H9 (cell line): ENCODE measurements around the gene CROCC2. TPM values are rescaled to one million over a fixed set of nuclear protein-coding genes. Genes with fewer than 3 reads are reported as not detected.

Source experiments
- DNase-seq: peaks from one replicate; pipeline ENCODE4 v3.0.0-alpha.2; 2017
- H2AFZ ChIP-seq: one replicate; pipeline ENCODE4 v1.6.1; 2013; ENCODE audit warnings: mild to moderate bottlenecking, low read length, control low read depth, moderate library complexity
- H2AK5ac ChIP-seq: 2 replicates; pipeline ENCODE4 v1.6.1; 2013; ENCODE audit warnings: low read length, control low read depth, mixed read lengths; ENCODE audit not compliant: insufficient read length
- H2BK120ac ChIP-seq: one replicate; pipeline ENCODE4 v1.6.1; 2013; ENCODE audit warnings: low read depth, mild to moderate bottlenecking, low read length, control low read depth, inconsistent platforms; ENCODE audit not compliant: poor library complexity, severe bottlenecking
- H2BK12ac ChIP-seq: 2 replicates; pipeline ENCODE4 v1.6.1; 2013; ENCODE audit warnings: low read length, control low read depth, mixed read lengths, low read depth; ENCODE audit not compliant: insufficient read length
- H2BK15ac ChIP-seq: 2 replicates; pipeline ENCODE4 v1.6.1; 2013; ENCODE audit warnings: low read depth, low read length, control low read depth
- H2BK20ac ChIP-seq: one replicate; pipeline ENCODE4 v1.6.1; 2013; ENCODE audit warnings: low read depth, mild to moderate bottlenecking, low read length, control low read depth, inconsistent platforms; ENCODE audit not compliant: poor library complexity, severe bottlenecking
- H2BK5ac ChIP-seq: 2 replicates; pipeline ENCODE4 v1.6.1; 2013; ENCODE audit warnings: low read length, control low read depth, mixed read lengths; ENCODE audit not compliant: insufficient read length
- H3K14ac ChIP-seq: 2 replicates; pipeline ENCODE4 v1.6.1; 2013; ENCODE audit warnings: low read length, control low read depth; ENCODE audit not compliant: insufficient read depth
- H3K18ac ChIP-seq: 2 replicates; pipeline ENCODE4 v1.6.1; 2013; ENCODE audit warnings: low read depth, mild to moderate bottlenecking, mixed read lengths, low read length, control low read depth; ENCODE audit not compliant: insufficient read length
- H3K23ac ChIP-seq: 2 replicates; pipeline ENCODE4 v1.6.1; 2013; ENCODE audit warnings: low read length, control low read depth, mixed read lengths, low read depth; ENCODE audit not compliant: insufficient read length
- H3K23me2 ChIP-seq: 2 replicates; pipeline ENCODE4 v1.6.1; 2013; ENCODE audit warnings: low read depth, mild to moderate bottlenecking, mixed read lengths, low read length, control low read depth; ENCODE audit not compliant: insufficient read length, poor library complexity, severe bottlenecking
- H3K27ac ChIP-seq: 2 replicates; pipeline ENCODE4 v1.5.1; 2013; ENCODE audit warnings: low read length, control low read depth, mixed read lengths, low read depth; ENCODE audit not compliant: insufficient read length
- H3K27me3 ChIP-seq: 2 replicates; pipeline ENCODE4 v1.6.1; 2013; ENCODE audit warnings: low read length, control low read depth, inconsistent platforms; ENCODE audit not compliant: insufficient read depth
- H3K4ac ChIP-seq: 2 replicates; pipeline ENCODE4 v1.6.1; 2013; ENCODE audit warnings: low read depth, mild to moderate bottlenecking, control low read depth, inconsistent platforms, low read length, moderate library complexity
- H3K4me1 ChIP-seq: 2 replicates; pipeline ENCODE4 v1.6.1; 2013; ENCODE audit warnings: low read length, control low read depth, inconsistent platforms; ENCODE audit not compliant: insufficient read depth
- H3K4me2 ChIP-seq: 2 replicates; pipeline ENCODE4 v1.6.1; 2013; ENCODE audit warnings: low read length, control low read depth, mixed read lengths; ENCODE audit not compliant: insufficient read length, insufficient read depth
- H3K56ac ChIP-seq: 2 replicates; pipeline ENCODE4 v1.6.1; 2013; ENCODE audit warnings: low read depth, mild to moderate bottlenecking, mixed read lengths, low read length, control low read depth; ENCODE audit not compliant: insufficient read length
- H3K79me1 ChIP-seq: 2 replicates; pipeline ENCODE4 v1.6.1; 2013; ENCODE audit warnings: low read depth, mild to moderate bottlenecking, moderate library complexity, low read length, control low read depth, inconsistent platforms; ENCODE audit not compliant: insufficient read depth, poor library complexity, severe bottlenecking
- H3K79me2 ChIP-seq: 2 replicates; pipeline ENCODE4 v1.6.1; 2013; ENCODE audit warnings: low read length, control low read depth, inconsistent platforms; ENCODE audit not compliant: insufficient read depth
- H3K9ac ChIP-seq: 2 replicates; pipeline ENCODE4 v1.6.1; 2013; ENCODE audit warnings: low read length, control low read depth, mixed read lengths; ENCODE audit not compliant: insufficient read length; ENCODE audit errors: extremely low read depth
- H3K9me3 ChIP-seq: one replicate; pipeline ENCODE4 v1.6.1; 2013; ENCODE audit warnings: low read depth, low read length, inconsistent platforms; ENCODE audit not compliant: control insufficient read depth
- H3T11ph ChIP-seq: one replicate; pipeline ENCODE4 v1.6.1; 2013; ENCODE audit warnings: mild to moderate bottlenecking, low read length, control low read depth, inconsistent platforms
- H4K20me1 ChIP-seq: one replicate; pipeline ENCODE4 v1.6.1; 2013; ENCODE audit not compliant: control insufficient read depth, insufficient read length, insufficient read depth
- H4K5ac ChIP-seq: 2 replicates; pipeline ENCODE4 v1.6.1; 2013; ENCODE audit warnings: low read depth, mild to moderate bottlenecking, mixed read lengths, low read length, control low read depth; ENCODE audit not compliant: insufficient read length
- H4K8ac ChIP-seq: replicated peaks from 2 replicates; pipeline ENCODE4 v1.6.1; 2013; ENCODE audit warnings: low read length, control low read depth, mixed read lengths, low read depth; ENCODE audit not compliant: insufficient read length
- H4K91ac ChIP-seq: 2 replicates; pipeline ENCODE4 v1.6.1; 2013; ENCODE audit warnings: low read depth, mild to moderate bottlenecking, moderate library complexity, mixed read lengths, low read length, control low read depth; ENCODE audit not compliant: insufficient read length
- H3K27ac Mint-ChIP-seq, 3 experiments: 2 replicates in 2 of 3; 3 replicates in 1 of 3; pipeline ENCODE4 v1.8.0; 2020 to 2021; ENCODE audit warnings: mixed read lengths in 3 of 3, mild to moderate bottlenecking in 1 of 3, moderate library complexity in 1 of 3
- H3K27me3 Mint-ChIP-seq: 2 replicates; pipeline ENCODE4 v1.8.0; 2021; ENCODE audit warnings: low read depth, mild to moderate bottlenecking, moderate library complexity, mixed read lengths
- H3K36me3 Mint-ChIP-seq, 3 experiments: 2 replicates in 2 of 3; 3 replicates in 1 of 3; pipeline ENCODE4 v1.8.0; 2020 to 2021; ENCODE audit warnings: low read depth in 3 of 3, mixed read lengths in 3 of 3; ENCODE audit not compliant: insufficient read depth in 1 of 3
- H3K4me1 Mint-ChIP-seq, 2 experiments: 2 replicates each; pipeline ENCODE4 v1.8.0; 2020; ENCODE audit warnings: mixed read lengths in 2 of 2
- H3K4me3 Mint-ChIP-seq, 2 experiments: 2 replicates in 1 of 2; 3 replicates in 1 of 2; pipeline ENCODE4 v1.8.0; 2020 to 2021; ENCODE audit warnings: mild to moderate bottlenecking in 2 of 2, mixed read lengths in 2 of 2, moderate library complexity in 1 of 2
- H3K9me3 Mint-ChIP-seq, 2 experiments: 2 replicates in 1 of 2; 3 replicates in 1 of 2; pipeline ENCODE4 v1.8.0; 2020; ENCODE audit warnings: mild to moderate bottlenecking in 2 of 2, mixed read lengths in 2 of 2, moderate library complexity in 1 of 2
- CTCF ChIP-seq: fragments of 200-600 bp; sonication (generic); conservative IDR thresholded peaks from 3 replicates; pipeline ENCODE4 v1.8.0; 2021; ENCODE audit warnings: antibody characterized with exemption, mild to moderate bottlenecking
- WGBS: extraction: QIAGEN DNeasy Blood & Tissue Kit; methylation state at CpG from one replicate; pipeline ENCODE4 v1.1.7; 2013; ENCODE audit warnings: missing lambda C conversion rate, low lambda C conversion rate, mixed read lengths; ENCODE audit not compliant: insufficient read length; ENCODE audit errors: extremely low coverage; 5-methylcytosine and 5-hydroxymethylcytosine counted together
- total RNA-seq: library from RNA; stranded (reverse); gene quantifications from 2 replicates; pipeline ENCODE4 v1.2.1, GENCODE V29; 2021

Gene CROCC2
- total RNA-seq, 1 experiment from 2014 or later = not detected

GRCh38 chr2:241015439-241015838, 109.3 kb downstream of the CROCC2 start:
- H3K23ac ChIP-seq = no peak overlapping the region
- no peak overlapping the region for H2BK5ac ChIP-seq
- Mint-ChIP-seq H3K27me3 (peaks cover 2% of the 10 kb centered on the region; the same call in 1 of the 2 replicates), H3K4me3 (no peak overlapping the region), H3K36me3 (no peaks in the 10 kb centered on the region), H3K27ac (no peak overlapping the region), H3K9me3 (no peaks in the 10 kb centered on the region), H3K4me1 (peaks cover 3 to 4% of the 10 kb centered on the region in 2 experiments)
- no CpG with 5 or more reads among the region's 13 CpGs for WGBS
- H2AFZ ChIP-seq = no peak overlapping the region
- no peak for TF ChIP-seq CTCF
- no peak overlapping the region for H3K4ac ChIP-seq
- DNase-seq = no peak
- no peak overlapping the region for H3K4me2 ChIP-seq
- H2BK120ac ChIP-seq = no peak overlapping the region
- H2BK20ac ChIP-seq = no peak overlapping the region
- no peaks in the 10 kb centered on the region for H3K79me2 ChIP-seq
- H3K9ac ChIP-seq = no peak overlapping the region
- no peak overlapping the region for H3K18ac ChIP-seq
- H3K14ac ChIP-seq = no peak overlapping the region
- H2AK5ac ChIP-seq = no peak overlapping the region
- H3K23me2 ChIP-seq = no peaks in the 10 kb centered on the region
- H4K8ac ChIP-seq = no peak overlapping the region
- no peaks in the 10 kb centered on the region for H3K27me3 ChIP-seq
- H3K9me3 ChIP-seq = no peaks in the 10 kb centered on the region
- H4K20me1 ChIP-seq = no peaks in the 10 kb centered on the region
- H4K91ac ChIP-seq = no peak overlapping the region
- no peaks in the 10 kb centered on the region for H3K79me1 ChIP-seq
- no peak overlapping the region for H4K5ac ChIP-seq
- H3K56ac ChIP-seq = no peak overlapping the region
- no peak overlapping the region for H2BK15ac ChIP-seq
- no peaks in the 10 kb centered on the region for H3K4me1 ChIP-seq
- no peak overlapping the region for H3K27ac ChIP-seq
- no peak overlapping the region for H2BK12ac ChIP-seq
- no peak overlapping the region for H3T11ph ChIP-seq
